Body of pancreas (tissue), 4 donors: ENCODE results near the gene ETS2. TPM values are rescaled to one million over a fixed set of nuclear protein-coding genes. Genes with fewer than 3 reads are reported as not detected.

Experiments used
- ATAC-seq: fragments of 150-250 bp; one replicate; pipeline ENCODE4 v1.9.1; 2016
- DNase-seq, 4 donors: peaks; one replicate each; pipeline ENCODE4 v3.0.0-alpha.2; 2019
- H3K27ac ChIP-seq, 4 donors: fragments of 200-600 bp; sonication (generic); 1 replicate in 3 of 4; 2 replicates in 1 of 4; pipeline versions ENCODE4 v1.5.1 to v1.6.1; 2016 to 2019; ENCODE audit warnings: mild to moderate bottlenecking in 1 of 4, mixed read lengths in 1 of 4, moderate library complexity in 1 of 4
- H3K27me3 ChIP-seq, 2 donors: fragments of 200-600 bp; sonication (generic); one replicate each; pipeline ENCODE4 v1.6.0; 2016; ENCODE audit warnings: mild to moderate bottlenecking in 1 of 2
- H3K36me3 ChIP-seq, 2 donors: fragments of 200-600 bp; sonication (generic); replicated peaks in 1 of 2; 2 replicates each; pipeline ENCODE4 v1.5.1; 2016; ENCODE audit warnings: low read depth in 2 of 2; ENCODE audit not compliant: insufficient read depth in 1 of 2
- H3K4me1 ChIP-seq: fragments of 200-600 bp; sonication (generic); one replicate; pipeline ENCODE4 v1.6.0; 2016
- H3K4me3 ChIP-seq, 2 donors: fragments of 200-600 bp; sonication (generic); 1 replicate in 1 of 2; 2 replicates in 1 of 2; pipeline ENCODE4 v1.5.1; 2016 to 2019
- H3K9me3 ChIP-seq, 3 donors: fragments of 200-600 bp; sonication (generic); 1 replicate in 2 of 3; 2 replicates in 1 of 3; pipeline ENCODE4 v1.5.1; 2016
- POLR2A ChIP-seq, 3 donors: fragments of 450-650 bp; IDR thresholded peaks; one replicate each; pipeline ENCODE4 v1.6.1; 2016; ENCODE audit warnings: antibody characterized with exemption in 3 of 3, mild to moderate bottlenecking in 2 of 3
- WGBS, 2 donors: methylation state at CpG; one replicate each; pipeline ENCODE4 v1.1.5; 2017; 5-methylcytosine and 5-hydroxymethylcytosine counted together
- intact Hi-C: fragments of 100-400 bp; cut with DNase I; formaldehyde crosslinking; loops from one replicate; pipeline ENCODE4 v1.15.1; 2023
- total RNA-seq, 2 donors: library from RNA; depleted of rRNA; stranded (reverse); fragments of >200 nt; gene quantifications; one replicate each; pipeline ENCODE4 v1.1.0, GENCODE V29; 2016
- TF ChIP-seq, protein P1 (sequence below), 7 experiments: fragments of 450-650 bp in 4 of 7; fragments of 200-600 bp in 3 of 7; sonication (generic) in 3 of 7; IDR thresholded peaks; one replicate each; pipeline ENCODE4 v1.5.1; 2016 to 2019; ENCODE audit warnings: antibody characterized with exemption in 7 of 7

Gene ETS2
- total RNA-seq, 2 donors from 2014 or later: 17.9 to 25.7 TPM

DNA sequence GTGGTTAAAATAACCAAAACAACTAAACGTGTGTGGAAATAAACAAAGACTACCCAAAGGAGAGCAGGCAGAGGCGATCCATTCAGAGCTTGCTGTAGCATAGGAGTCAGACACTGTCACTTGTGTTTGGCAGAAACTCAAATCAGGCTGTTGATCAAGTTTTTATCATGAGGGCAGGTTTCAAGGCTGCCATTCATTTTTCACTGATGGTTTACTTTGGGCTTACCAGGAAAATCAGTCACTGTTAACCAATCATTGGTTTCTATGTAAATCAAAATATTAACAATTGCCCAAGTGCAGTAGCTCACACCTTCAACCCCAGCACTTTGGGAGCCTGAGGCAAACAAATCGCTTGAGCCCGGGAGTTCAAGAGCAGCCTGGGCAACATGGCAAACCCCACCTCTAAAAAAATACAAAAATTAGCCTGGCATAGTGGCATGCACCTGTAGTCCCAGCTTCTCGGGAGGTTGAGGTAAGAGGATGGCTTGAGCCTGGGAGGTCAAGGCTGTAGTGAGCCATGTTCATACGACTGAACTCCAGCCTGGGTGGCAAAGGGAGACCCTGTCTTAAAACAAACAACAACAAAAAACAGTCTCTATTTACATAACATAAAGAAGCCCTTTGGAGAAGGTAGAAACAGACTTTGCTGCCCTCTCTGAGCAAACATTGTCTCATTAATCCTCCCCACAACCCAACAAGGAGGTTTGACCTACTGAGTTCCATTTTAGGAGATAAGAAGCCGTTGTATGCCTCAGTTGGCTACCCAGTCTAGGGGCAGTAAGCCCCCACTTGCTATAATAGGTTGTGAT lies 21.1 kb upstream of the ETS2 start:
- H3K9me3 ChIP-seq: peaks cover 0 to 5% (median 0%) of the 10 kb centered on the region in 3 donors
- no peak for DNase-seq
- TF ChIP-seq POLR2A (IDR thresholded peaks at IDR 0.05): no peak
- TF ChIP-seq, protein P1, sequence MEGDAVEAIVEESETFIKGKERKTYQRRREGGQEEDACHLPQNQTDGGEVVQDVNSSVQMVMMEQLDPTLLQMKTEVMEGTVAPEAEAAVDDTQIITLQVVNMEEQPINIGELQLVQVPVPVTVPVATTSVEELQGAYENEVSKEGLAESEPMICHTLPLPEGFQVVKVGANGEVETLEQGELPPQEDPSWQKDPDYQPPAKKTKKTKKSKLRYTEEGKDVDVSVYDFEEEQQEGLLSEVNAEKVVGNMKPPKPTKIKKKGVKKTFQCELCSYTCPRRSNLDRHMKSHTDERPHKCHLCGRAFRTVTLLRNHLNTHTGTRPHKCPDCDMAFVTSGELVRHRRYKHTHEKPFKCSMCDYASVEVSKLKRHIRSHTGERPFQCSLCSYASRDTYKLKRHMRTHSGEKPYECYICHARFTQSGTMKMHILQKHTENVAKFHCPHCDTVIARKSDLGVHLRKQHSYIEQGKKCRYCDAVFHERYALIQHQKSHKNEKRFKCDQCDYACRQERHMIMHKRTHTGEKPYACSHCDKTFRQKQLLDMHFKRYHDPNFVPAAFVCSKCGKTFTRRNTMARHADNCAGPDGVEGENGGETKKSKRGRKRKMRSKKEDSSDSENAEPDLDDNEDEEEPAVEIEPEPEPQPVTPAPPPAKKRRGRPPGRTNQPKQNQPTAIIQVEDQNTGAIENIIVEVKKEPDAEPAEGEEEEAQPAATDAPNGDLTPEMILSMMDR (IDR thresholded peaks at IDR 0.05): no peak
- WGBS, 2 donors: 47 to 51% methylated on average over 7 of the region's 7 CpGs
- peaks cover 15% of the 10 kb centered on the region for H3K4me1 ChIP-seq
- no peaks in the 10 kb centered on the region for H3K36me3 ChIP-seq
- H3K27ac ChIP-seq: peak overlapping the region in 3 of 4 donors; percentile 40 to 57 (median 49)
- peak; percentile 24 for ATAC-seq
- intact Hi-C loops: no loop called here
- no peaks in the 10 kb centered on the region for H3K27me3 ChIP-seq
- no peak overlapping the region for H3K4me3 ChIP-seq

DNA sequence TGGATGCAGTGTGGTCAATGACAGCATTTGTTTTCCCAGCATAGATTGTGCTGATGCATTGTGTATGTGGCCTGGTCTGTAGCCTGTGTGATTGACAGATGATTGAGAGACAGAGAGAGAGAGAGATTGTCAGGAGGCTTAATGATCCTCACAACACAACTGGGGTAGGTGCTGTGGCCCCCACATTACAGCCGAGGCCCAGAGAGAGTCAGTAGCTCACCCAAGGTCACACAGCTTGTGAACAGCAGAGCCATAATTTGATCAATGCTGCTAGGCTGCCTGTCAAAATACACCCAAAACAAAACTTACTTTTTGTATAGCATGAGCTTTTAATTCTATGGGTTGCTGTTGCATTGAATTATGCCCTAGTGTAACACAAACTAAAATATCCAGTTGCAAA lies 20.2 kb upstream of the ETS2 start:
- intact Hi-C loops: no loop called here
- H3K27ac ChIP-seq: peak overlapping the region in 1 of 4 donors; percentile 49
- peaks cover 15% of the 10 kb centered on the region for H3K4me1 ChIP-seq
- no peak for ATAC-seq
- peaks cover 0 to 5% (median 0%) of the 10 kb centered on the region in 3 donors for H3K9me3 ChIP-seq
- no peak overlapping the region for H3K4me3 ChIP-seq
- 21 to 22% methylated on average over 1 of the region's 1 CpG for WGBS, 2 donors
- no peak for TF ChIP-seq POLR2A (IDR thresholded peaks at IDR 0.05)
- no peaks in the 10 kb centered on the region for H3K36me3 ChIP-seq
- no peaks in the 10 kb centered on the region for H3K27me3 ChIP-seq
- DNase-seq: no peak

DNA sequence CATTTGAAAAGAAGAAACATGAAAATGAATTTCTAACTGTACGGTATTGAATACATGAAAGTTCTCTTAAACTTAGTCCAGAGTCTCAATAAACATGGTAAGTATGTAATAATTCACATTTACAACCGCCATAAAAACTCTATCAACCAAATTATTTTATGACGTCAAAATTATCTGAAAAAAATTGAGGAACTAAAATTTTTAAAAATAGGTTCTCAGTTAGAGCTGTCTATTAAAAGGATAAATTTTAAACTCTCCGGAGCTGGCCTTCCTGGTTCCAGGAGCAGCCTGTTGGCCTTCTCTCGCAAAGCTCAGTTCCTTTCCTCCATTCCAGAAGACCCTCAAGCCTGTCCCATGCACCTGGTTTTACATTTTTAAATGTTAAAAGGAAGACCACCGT lies 18.7 kb upstream of the ETS2 start:
- peaks cover 15% of the 10 kb centered on the region for H3K4me1 ChIP-seq
- no peak overlapping the region for H3K4me3 ChIP-seq
- no peaks in the 10 kb centered on the region for H3K36me3 ChIP-seq
- H3K9me3 ChIP-seq: peaks cover 0 to 4% (median 0%) of the 10 kb centered on the region in 3 donors
- intact Hi-C loops: no loop called here
- TF ChIP-seq POLR2A (IDR thresholded peaks at IDR 0.05): no peak
- TF ChIP-seq, protein P1 (IDR thresholded peaks at IDR 0.05): no peak
- DNase-seq: no peak
- peak; percentile 5 for ATAC-seq
- WGBS, 2 donors: 36 to 40% methylated on average over 6 of the region's 6 CpGs
- peak overlapping the region; percentile 50 to 95 (median 80) for H3K27ac ChIP-seq
- H3K27me3 ChIP-seq: no peaks in the 10 kb centered on the region

DNA sequence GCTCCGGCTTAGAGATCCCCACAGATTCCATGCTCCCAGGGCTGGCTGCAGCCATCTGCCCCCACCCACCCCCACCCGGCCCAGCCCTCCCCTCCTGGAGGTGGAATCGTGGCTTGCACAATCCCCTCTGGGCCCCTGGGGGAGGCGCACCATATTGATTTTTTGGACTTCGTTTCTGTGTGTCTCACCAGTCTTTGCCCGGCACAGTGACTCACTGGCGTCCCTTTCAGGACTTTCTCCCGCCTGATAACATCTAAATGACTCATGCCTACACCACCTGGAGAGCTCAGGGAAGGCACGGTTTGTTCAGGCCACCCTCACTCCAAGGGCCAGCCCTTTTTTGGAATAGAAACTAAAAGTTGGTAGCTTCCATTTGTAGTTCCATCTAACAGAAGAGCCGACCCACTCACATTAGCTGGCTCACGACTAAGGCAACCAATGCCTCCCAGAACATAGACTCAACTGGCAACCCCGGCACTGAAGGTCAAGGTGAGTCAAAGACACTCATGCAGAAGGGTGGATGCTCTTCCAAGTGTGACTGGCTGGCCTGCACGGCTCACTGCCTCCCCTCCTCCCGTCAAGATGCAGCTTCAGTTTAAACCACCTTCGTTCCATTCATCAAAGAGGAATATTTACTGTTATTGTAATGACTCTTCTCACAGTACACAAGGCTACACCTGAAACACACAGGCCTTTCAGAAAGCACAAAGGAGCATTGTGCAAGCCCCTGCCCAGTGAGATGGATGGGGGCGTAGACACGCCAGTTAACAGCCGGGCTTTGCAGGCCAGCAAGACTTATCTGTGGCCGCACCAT lies 18.1 kb upstream of the ETS2 start:
- Histone ChIP-seq H3K36me3 (no peaks in the 10 kb centered on the region), H3K4me3 (no peak overlapping the region), H3K9me3 (no peaks in the 10 kb centered on the region), H3K4me1 (peaks cover 15% of the 10 kb centered on the region), H3K27me3 (no peaks in the 10 kb centered on the region), H3K27ac (peak overlapping the region; percentile 72 to 95 (median 84))
- ATAC-seq (peak; percentile 98), DNase-seq (peak; percentile 82 to 94 (median 88))
- intact Hi-C loops: no loop called here
- 26 to 29% methylated on average over 17 to 19 of the region's 19 CpGs for WGBS, 2 donors
- TF ChIP-seq, protein P1 (IDR thresholded peaks at IDR 0.05): peak in 1 of 7 experiments; percentile 8
- peak in 1 of 3 donors; percentile 37 for TF ChIP-seq POLR2A (IDR thresholded peaks at IDR 0.05)

DNA sequence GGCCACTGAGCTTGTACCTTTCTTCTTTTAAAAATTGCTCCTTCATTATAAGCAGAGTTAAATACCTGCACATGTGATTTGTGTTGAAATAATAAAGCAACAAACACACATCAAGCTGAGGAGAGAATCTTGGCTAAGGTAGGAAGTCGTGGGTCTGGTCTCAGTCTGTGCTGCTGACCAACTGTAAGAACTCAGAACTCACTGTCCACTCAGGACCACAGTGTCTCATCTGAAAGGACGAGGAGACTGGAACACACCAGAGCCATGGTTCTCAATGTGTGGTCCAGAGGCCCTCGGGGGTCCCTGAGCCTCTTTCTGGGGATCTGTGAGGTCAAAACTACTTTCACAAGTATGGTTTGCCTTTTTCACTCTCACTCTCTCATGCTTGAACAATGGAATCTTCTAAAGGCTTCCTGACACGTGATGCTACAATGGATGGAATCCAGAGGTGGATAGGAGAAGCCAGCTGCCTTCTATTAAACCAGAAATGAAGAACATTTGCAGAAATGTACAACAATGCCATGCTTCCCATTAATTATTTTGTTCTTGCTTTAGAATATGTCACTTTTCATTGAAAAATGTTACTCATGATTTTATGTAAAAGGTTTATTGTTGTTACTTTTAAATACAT lies 17.3 kb upstream of the ETS2 start:
- Histone ChIP-seq H3K36me3 (no peaks in the 10 kb centered on the region), H3K4me1 (peaks cover 15% of the 10 kb centered on the region), H3K4me3 (no peak overlapping the region), H3K27ac (peak overlapping the region; percentile 72 to 95 (median 84)), H3K27me3 (no peaks in the 10 kb centered on the region), H3K9me3 (no peaks in the 10 kb centered on the region)
- DNase-seq: no peak
- intact Hi-C loops: no loop called here
- 43 to 73% methylated on average over 4 of the region's 4 CpGs for WGBS, 2 donors
- no peak for TF ChIP-seq POLR2A (IDR thresholded peaks at IDR 0.05)
- TF ChIP-seq, protein P1 (IDR thresholded peaks at IDR 0.05): no peak
- no peak for ATAC-seq
